ACC112 (cell line): Measurements from ENCODE around the gene CYP2E1.
"Not testable (repeated sequence)": the region's sequence is repeated elsewhere in the genome, so short reads cannot be mapped to it uniquely, and the experiment has no call there.

Experiments
- H2AFZ ChIP-seq: fragments of 200-600 bp; sonication (generic); one replicate; pipeline ENCODE4 v1.6.0; 2017; ENCODE audit warnings: antibody characterized with exemption, low read length; ENCODE audit not compliant: unreplicated experiment
- H3K27ac ChIP-seq: fragments of 200-600 bp; sonication (generic); 2 replicates; pipeline ENCODE4 v1.5.1; 2014; ENCODE audit warnings: low read depth, mild to moderate bottlenecking, antibody characterized with exemption, low read length, moderate library complexity
- H3K27me3 ChIP-seq: fragments of 200-600 bp; sonication (generic); 2 replicates; pipeline ENCODE4 v1.6.1; 2014; ENCODE audit warnings: mild to moderate bottlenecking, antibody characterized with exemption, low read length, moderate library complexity, mixed read lengths; ENCODE audit not compliant: insufficient read depth
- H3K36me3 ChIP-seq: fragments of 200-600 bp; sonication (generic); 2 replicates; pipeline ENCODE4 v1.6.1; 2016; ENCODE audit warnings: mild to moderate bottlenecking, antibody characterized with exemption, low read length, moderate library complexity, mixed read lengths; ENCODE audit not compliant: insufficient read depth
- H3K4me1 ChIP-seq: fragments of 200-600 bp; sonication (generic); one replicate; pipeline ENCODE4 v1.6.1; 2016; ENCODE audit warnings: low read length, mixed read lengths; ENCODE audit not compliant: insufficient read depth, unreplicated experiment, control insufficient read depth
- H3K4me3 ChIP-seq: fragments of 200-600 bp; sonication (generic); 2 replicates; pipeline ENCODE4 v1.5.1; 2014; ENCODE audit warnings: mild to moderate bottlenecking, low read depth, low read length
- H3K79me2 ChIP-seq: fragments of 200-600 bp; sonication (generic); one replicate; pipeline ENCODE4 v1.6.0; 2016; ENCODE audit warnings: low read length; ENCODE audit not compliant: control insufficient read depth, unreplicated experiment, insufficient read depth

Gene CYP2E1

GRCh38 chr10:133555521-133555920, 28.4 kb downstream of the CYP2E1 start:
- Histone ChIP-seq H3K27me3 (peaks cover 21% of the 10 kb centered on the region), H3K27ac (no peak overlapping the region), H3K79me2 (no peaks in the 10 kb centered on the region), H3K4me1 (no peaks in the 10 kb centered on the region), H3K36me3 (no peaks in the 10 kb centered on the region), H2AFZ (no peak overlapping the region), H3K4me3 (no peak overlapping the region)

GRCh38 chr10:133557381-133557780, 30.2 kb downstream of the CYP2E1 start:
- Histone ChIP-seq H3K27ac (no peak overlapping the region), H2AFZ (no peak overlapping the region), H3K4me1 (no peaks in the 10 kb centered on the region), H3K27me3 (peaks cover 21% of the 10 kb centered on the region), H3K36me3 (no peaks in the 10 kb centered on the region), H3K79me2 (no peaks in the 10 kb centered on the region), H3K4me3 (no peak overlapping the region)

- H3K36me3 ChIP-seq = no peaks in the 10 kb centered on the region
- H3K27me3 ChIP-seq = peaks cover 15% of the 10 kb centered on the region
- H3K27ac ChIP-seq = no peak overlapping the region
- no peak overlapping the region for H3K4me3 ChIP-seq
- no peak overlapping the region for H2AFZ ChIP-seq
- H3K4me1 ChIP-seq = no peaks in the 10 kb centered on the region
- H3K79me2 ChIP-seq = no peaks in the 10 kb centered on the region
Observed at GRCh38 chr10:133559216-133559615, 32.1 kb downstream of the CYP2E1 start.

GRCh38 chr10:133564816-133565215, 37.7 kb downstream of the CYP2E1 start:
- Histone ChIP-seq H3K36me3 (no peaks in the 10 kb centered on the region), H3K4me3 (no peak overlapping the region), H3K27me3 (peaks cover 4% of the 10 kb centered on the region), H3K27ac (no peak overlapping the region), H3K79me2 (no peaks in the 10 kb centered on the region), H3K4me1 (no peaks in the 10 kb centered on the region), H2AFZ (no peak overlapping the region)

- H3K27me3 ChIP-seq = peaks cover 4% of the 10 kb centered on the region
- H3K79me2 ChIP-seq = no peaks in the 10 kb centered on the region
- no peak within 1 kb of the TSS for H3K4me3 ChIP-seq
- no peaks in the 10 kb centered on the region for H3K4me1 ChIP-seq
- no peak within 1 kb of the TSS for H2AFZ ChIP-seq
- H3K36me3 ChIP-seq = no peaks in the 10 kb centered on the region
- no peak within 1 kb of the TSS for H3K27ac ChIP-seq
Observed at GRCh38 chr10:133565441-133566294, 38.5 kb downstream of the CYP2E1 start, which contains the start of gene SYCE1. Gene SYCE1 (minus strand): TSS chr10:133565583. CDS start chr10:133565529, 54 bp downstream.

- Histone ChIP-seq H3K36me3 (no peaks in the 10 kb centered on the region), H3K4me1 (no peaks in the 10 kb centered on the region), H3K79me2 (no peaks in the 10 kb centered on the region), H3K27me3 (no peaks in the 10 kb centered on the region), H2AFZ (no peak overlapping the region), H3K27ac (no peak overlapping the region), H3K4me3 (no peak overlapping the region)
Observed at GRCh38 chr10:133567119-133567518, 40.0 kb downstream of the CYP2E1 start.

GRCh38 chr10:133567609-133568286, 40.6 kb downstream of the CYP2E1 start:
- no peaks in the 10 kb centered on the region for H3K36me3 ChIP-seq
- no peak overlapping the region for H3K27ac ChIP-seq
- no peaks in the 10 kb centered on the region for H3K4me1 ChIP-seq
- H3K27me3 ChIP-seq = no peaks in the 10 kb centered on the region
- H2AFZ ChIP-seq = no peak overlapping the region
- no peak overlapping the region for H3K4me3 ChIP-seq
- H3K79me2 ChIP-seq = no peaks in the 10 kb centered on the region

GRCh38 chr10:133568287-133568614, 41.1 kb downstream of the CYP2E1 start:
- Histone ChIP-seq H3K27ac (no peak overlapping the region), H3K4me3 (no peak overlapping the region), H3K4me1 (no peaks in the 10 kb centered on the region), H3K27me3 (no peaks in the 10 kb centered on the region), H3K36me3 (no peaks in the 10 kb centered on the region), H3K79me2 (no peaks in the 10 kb centered on the region), H2AFZ (no peak overlapping the region)

- H3K4me1 ChIP-seq, H2AFZ ChIP-seq, H3K27me3 ChIP-seq, H3K79me2 ChIP-seq, H3K27ac ChIP-seq, H3K36me3 ChIP-seq, H3K4me3 ChIP-seq: not testable (repeated sequence)
Observed at GRCh38 chr10:133568831-133569527, 41.8 kb downstream of the CYP2E1 start.

GRCh38 chr10:133569801-133570200, 42.6 kb downstream of the CYP2E1 start:
- H3K27ac ChIP-seq, H3K4me3 ChIP-seq, H3K36me3 ChIP-seq, H2AFZ ChIP-seq, H3K79me2 ChIP-seq, H3K27me3 ChIP-seq, H3K4me1 ChIP-seq: not testable (repeated sequence)
